Stimulated activated CD4-positive, alpha-beta T cell treated with anti-CD3 and anti-CD28 coated beads, Interleukin-2, amount 100 ng/mL, for 4 hours (primary cell): ENCODE results near the gene ZFP36L1.

Experiments
- DNase-seq: peaks from one replicate; pipeline ENCODE4 v3.0.0-alpha.2; 2020; ENCODE audit warnings: low read depth

Gene ZFP36L1

DNA sequence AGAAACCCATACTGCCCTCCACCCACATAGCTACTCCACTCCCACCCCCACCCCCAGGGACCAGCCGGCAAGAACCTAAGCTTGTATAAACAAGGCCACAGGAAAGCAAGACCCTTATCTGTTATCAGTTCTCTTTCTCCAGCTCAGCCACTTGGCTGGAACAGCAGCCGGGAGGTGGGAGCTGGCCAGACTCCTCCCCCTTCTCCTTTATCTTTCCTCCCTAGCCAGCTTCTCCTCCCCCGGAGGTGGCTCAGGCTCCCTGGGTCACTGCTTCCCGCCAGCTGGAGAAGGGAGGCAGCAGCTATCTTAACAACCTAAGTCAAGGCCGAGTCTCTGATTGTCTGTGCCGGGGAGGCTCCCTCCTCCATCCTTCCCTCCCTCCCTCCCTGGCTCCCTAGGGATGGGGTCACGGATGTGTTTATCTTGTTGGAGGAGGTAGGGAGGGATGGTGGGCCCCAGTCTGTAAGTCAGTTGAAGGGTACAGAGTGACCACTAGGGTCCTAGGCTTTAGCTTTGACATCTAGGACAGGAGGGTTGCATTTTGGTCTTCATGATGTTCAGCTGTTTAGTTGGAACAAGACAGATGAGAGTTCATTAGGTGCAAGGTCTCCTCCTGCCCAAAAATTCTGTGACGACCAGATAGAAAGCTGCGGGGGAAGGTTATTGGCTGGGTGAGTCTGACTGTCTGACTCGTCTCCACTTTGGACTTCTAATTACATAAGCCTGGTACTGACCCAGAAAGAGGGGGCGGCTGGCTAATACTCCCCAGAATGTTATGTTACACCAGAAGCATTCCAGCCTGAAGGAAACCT lies 29.7 kb downstream of the ZFP36L1 start:
- no peak for DNase-seq

DNA sequence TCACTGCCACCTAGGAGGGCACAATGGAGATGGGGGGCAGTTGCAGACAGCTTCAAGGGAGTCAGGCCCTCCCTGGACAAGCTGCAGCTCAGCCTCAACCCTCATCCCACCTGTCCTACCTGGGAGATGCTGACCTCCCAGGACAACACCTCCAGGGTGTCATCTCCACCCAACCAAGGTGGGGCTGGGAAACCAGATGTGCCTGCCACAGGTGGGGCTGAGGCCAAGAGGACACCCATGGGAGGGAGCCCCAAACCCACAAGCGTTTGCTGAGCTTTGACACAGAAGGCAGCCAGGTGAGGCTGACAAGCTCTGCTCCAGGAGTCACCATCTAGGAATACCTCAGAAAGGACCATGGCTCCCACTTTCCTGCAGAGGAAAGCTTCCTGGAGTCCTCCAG lies 31.5 kb downstream of the ZFP36L1 start:
- DNase-seq, result no peak

DNA sequence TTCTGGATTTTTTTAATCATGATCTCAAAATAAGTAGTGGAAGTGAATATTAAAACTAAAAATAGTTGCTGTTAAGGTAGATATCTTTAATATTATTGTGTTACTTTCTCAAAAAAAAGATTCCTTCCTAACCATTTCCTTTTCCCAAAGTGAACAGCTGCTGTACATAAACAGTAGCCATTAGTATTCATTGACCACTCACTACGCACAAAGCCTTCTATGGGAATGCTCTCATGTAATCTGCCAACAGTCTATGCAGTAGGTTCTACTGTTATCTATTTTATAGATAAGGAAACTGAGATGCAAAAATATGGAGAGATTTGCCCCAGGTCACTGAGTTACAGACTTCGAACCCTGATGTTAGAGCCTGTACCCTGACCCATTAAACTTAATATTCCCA lies 32.1 kb downstream of the ZFP36L1 start:
- no peak for DNase-seq

DNA sequence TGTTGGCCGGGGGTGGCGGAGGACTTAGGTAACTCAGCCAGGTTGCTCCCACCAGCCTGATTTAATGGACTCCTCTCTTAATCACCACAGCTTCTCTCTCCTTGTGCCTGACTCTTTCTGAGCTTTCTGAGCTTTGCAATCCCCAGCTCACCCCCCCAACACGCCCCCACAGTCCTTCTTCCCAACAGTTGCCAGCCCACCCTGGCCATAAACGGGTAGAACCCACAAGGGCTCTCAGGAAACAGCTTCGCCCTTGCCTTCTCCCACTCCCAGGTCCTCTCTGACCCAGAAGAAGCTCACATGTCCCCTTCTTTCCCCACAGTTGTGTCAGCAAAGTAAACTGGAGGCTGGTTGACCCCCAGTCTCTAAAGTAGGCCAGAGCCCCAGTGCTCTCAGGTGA lies 32.9 kb downstream of the ZFP36L1 start:
- no peak for DNase-seq

DNA sequence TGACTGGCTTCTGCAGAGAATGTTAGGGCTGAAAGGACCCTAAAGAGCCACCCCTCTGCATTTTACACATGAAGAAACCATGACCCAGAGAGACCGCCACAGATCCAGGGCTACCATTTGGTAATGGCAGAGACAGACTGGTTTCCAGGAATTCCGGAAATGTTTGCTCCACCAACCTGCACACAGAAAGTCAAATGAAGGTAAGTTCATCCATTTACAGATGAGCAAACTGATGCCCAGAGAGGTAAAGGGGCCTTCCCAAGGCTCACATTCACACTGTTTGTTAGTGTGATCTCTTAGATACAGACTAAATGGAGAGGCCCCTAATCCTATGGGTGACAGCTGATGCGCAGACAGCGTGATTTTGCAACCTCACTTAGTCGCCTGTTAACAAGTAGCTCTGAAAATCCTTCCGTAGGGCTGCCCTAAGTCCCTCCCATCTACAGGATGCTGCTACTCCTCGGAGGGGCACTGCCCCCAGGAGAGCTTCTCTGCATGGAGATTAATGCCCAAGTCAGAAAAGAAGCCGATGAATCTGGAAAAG lies 33.8 kb downstream of the ZFP36L1 start:
- DNase-seq, result no peak

DNA sequence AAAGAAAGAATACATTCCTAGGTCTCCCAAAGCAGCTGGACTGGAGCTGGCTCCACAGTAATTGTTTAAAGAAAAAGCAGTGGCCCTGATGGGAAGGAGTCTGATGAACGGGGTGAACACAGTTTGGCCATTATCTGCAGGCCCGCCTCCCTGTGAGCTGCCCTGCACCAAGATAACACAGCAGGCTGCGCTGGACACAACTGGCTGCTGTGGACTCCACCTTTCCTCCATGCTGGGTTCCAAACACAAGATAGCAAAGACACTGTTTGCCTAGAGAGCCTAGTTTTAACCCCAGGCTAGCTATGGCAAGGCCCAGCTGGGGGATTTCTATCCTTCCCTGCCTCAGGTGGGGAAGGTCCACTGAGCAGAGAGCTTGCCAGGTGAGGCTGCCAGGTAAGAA lies 34.6 kb downstream of the ZFP36L1 start:
- no peak for DNase-seq

DNA sequence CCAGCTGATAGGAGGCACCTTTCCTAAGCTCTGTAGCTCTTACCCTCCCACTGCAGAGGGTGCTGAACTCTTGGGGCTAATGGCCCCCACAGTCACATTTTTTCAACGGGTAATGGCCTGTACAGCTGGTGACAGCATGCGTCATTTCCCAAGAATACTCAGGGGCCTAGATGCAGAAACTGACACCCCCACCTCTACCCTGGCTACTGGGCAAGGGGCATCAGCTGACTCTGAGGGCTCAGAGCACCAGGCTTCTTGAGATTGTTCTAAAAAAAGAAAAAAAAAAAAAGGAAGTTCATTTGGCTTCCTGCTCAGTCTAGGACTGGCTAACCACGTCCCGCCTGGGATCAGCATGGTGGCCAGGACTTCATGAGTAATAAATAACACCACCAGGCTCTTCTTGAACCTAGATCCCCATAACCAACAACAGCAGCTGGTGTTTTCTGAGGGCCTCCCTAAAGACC lies 35.2 kb downstream of the ZFP36L1 start:
- DNase-seq, result no peak

DNA sequence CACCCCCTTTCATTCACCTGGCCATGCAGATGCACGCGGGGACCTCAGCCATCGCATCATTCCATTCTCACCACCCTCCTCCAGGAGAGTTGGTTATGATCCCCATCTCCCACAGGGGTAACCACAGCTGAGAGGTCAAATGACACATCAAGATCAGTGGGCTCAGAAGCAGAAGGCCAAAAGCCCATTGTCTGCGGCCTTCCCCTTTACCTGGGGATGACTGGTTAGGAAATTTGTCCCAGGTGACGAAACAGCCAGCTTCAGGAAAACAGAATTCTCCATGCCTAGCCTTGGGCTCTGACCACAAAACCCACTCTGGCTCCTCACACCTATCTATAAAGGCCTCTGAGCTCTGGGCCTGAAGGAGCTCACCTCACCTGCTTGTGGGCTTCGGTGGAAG lies 36.1 kb downstream of the ZFP36L1 start:
- no peak for DNase-seq

DNA sequence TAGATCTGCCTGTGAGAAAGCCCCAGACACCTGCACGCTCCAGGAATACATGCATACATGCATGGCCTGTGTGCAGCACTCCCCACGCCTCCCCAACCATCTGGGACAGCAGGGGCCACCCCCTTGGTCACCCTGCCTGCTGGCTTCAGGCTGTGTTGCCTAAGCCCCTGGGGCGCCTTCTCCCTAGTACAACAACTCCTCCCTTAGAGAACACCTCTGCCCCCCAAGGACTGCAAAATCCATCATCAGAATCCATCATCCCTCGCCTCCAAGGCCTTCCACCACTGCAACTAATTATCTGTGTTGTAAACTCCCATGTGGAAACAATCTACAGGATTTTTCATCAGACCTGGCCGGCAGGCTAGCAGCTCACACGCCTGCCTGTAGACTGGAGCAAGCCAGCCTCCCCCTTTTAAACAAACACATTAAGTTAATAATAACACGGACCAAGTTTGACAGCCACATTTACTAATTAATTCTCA lies 36.8 kb downstream of the ZFP36L1 start:
- no peak for DNase-seq

DNA sequence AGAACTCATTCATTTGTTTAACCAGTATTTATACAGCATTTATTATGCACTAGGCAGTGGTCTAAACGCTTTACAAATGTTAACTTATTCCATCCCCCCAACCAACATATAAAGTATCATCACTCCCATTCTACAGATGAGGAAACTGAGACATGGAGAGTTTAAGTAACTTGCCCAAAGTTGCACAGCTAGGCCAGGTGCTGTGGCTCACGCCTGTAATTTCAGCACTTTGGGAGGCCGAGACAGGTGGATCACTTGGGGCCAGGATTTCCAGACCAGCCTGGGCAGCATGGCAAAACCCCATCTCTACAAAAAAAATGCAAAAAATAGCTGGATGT lies 37.9 kb downstream of the ZFP36L1 start:
- DNase-seq, result no peak

DNA sequence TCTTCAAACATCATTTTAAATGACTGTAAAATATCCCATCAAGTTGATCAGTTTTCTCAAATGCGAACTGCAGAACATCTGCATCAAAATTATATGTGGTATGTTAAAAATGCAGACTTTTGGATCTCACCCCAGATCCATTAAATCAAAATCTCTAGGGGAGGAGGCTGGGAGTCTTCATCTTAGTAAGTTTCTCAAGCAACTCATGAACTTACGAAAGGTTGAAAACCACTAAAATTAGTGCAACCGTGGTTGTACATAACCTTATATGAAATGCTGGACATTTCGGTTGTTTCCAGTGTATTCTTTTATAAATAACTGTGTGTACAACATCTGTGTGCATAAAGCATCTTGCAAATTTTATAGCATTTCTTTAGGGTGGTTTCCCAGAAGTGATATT lies 39.2 kb downstream of the ZFP36L1 start:
- DNase-seq, result no peak

DNA sequence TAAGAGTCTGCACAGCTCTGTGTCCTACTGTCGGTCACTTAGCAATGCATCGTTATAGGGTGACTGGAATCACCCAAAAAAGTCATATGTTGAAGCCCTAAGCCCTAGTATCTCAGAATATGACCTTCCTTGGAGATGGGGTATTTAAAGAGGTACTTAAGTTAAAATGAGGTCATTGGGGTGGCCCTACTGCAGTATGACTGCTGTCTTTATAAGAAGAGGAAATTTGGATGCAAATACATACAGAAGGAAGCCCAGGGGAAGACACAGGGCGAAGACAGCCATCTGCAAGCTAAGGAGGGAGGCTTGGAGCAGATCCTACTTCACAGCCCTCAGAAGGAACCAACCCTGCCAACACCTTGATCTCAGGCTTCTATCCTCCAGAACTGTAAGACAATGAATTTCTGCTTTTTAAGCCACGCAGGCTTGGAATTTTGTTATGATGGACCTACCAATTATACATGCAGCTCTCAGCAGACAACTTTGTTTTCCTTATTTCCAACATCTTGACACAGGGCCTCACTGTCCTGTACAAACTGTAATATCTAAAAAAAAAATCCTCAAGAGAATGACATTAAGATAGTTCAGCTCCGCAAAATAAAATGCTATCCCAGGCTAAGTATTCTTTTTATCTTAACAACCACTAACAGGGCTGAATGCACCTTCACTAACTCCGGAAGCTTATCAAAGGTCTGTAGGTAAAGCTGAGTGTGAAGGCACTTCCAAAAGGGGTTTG lies 40.4 kb downstream of the ZFP36L1 start:
- no peak for DNase-seq

DNA sequence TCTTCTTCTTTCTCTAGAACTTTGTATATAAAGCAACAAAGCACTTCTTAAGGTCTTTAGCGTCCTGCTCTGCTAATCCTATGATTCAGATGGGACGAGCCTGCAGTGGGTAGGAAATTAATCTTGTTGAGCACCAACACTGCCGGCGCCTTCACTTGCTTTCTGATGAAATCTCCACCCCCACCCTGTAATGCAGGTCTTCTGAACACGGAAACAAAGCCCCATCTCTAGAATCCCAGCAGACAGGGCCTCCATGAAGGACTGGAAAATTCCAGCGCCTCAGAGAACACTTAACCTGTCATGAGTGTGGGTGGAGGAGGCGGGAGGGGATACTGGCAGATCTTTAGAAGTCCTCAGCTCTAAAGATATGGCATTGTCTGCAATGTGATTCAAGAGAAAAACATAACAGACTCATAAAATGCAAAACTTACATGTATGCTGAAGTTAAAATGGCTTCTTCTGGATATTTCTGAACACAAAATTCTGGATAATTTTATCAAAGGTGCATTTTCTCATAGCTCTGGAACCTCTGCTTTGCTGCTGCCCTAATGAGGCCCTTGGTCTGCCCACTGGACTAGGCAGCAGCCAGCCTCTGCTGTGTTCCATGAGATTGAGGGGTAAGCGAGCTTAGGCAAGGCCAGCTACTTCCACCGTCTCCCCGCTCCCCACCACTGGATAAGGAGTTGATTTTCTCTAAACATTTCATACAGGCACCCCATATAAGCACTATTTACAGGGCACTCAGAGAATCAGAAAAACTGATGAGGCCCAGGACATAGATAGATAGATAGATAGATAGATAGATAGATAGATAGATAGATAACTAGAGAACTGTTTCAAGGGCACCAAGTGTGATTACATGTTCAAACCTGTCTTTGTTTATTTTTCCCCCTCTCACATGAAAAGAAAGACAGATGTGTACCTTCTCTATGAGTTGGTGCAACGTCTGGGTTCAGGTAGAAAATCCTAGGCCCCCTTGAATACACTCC lies 43.1 kb downstream of the ZFP36L1 start:
- no peak for DNase-seq

DNA sequence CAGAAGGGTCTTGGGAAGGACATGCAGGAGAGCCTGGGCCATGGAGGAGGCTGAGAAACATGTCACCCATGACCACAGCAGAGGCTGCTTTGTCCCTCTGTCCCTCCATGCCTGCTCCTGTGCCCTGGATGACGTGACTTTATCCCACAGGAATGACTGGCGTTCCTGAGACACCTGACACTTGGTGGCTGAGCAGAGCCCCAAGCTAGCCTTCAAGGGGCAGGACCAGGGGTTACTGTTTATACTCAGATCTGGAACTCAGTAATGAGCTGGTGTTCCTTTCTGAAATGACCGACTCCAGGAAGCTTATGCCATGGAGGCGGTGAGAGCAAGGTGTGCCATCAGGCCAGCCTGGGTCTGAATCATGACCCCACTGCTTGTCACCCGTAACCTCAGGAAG lies 44.2 kb downstream of the ZFP36L1 start:
- DNase-seq, result no peak

DNA sequence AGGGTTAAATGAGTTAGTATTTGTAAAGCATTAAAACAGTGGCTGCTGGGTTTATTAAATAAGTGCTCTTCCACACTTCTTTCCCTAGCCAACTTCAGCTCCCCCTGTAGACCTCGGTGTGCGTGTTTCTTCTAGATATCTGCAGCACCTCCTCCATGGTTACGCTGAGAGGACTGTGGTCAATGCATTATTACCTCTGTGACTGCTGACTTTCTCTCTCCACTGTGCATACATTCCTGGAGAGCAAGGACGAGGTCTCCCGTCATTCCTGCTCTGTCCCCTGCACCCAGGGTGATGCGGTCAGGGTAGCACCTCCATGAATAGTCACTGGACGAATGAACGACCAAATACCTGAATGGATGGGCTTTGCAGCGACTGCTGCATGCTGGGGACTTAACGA lies 44.6 kb downstream of the ZFP36L1 start:
- no peak for DNase-seq

DNA sequence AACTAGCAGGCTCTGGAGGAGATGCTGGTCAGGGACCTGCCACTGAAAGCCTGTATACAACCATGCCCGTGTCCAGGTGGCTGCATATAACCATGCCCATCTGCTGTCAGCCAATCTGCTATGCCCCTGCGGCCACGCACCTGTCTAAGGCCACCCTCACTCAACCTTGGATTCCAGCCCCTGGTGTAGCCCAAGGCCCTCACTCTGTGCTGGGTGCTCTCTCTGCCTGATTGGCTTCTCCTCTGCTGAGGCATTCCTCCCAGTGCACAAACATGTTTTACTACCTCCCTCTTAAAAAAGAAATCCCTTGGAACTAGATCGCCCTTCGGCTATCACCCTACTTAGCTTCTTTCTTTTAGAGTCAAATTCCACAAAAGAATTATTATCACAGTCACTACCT lies 45.5 kb downstream of the ZFP36L1 start:
- no peak for DNase-seq

DNA sequence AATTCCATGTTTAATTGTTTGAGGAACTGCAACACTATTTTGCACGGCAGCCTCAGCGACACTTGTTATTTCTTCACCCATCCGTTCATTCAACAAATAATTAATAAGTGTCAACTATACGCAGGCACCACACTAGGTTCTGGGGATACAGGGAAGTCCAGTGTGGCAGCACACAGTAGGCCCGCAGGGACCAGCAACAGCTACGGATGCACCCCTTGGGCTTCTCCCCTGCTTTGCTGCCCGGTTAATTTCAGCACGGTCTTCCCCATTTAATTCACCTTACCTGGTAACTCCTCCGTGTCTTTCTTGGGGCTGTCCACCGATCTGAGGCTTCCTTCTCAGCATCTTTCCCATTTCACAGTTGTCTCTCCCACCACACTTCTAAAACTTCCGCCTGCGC lies 48.3 kb downstream of the ZFP36L1 start:
- DNase-seq, result no peak

DNA sequence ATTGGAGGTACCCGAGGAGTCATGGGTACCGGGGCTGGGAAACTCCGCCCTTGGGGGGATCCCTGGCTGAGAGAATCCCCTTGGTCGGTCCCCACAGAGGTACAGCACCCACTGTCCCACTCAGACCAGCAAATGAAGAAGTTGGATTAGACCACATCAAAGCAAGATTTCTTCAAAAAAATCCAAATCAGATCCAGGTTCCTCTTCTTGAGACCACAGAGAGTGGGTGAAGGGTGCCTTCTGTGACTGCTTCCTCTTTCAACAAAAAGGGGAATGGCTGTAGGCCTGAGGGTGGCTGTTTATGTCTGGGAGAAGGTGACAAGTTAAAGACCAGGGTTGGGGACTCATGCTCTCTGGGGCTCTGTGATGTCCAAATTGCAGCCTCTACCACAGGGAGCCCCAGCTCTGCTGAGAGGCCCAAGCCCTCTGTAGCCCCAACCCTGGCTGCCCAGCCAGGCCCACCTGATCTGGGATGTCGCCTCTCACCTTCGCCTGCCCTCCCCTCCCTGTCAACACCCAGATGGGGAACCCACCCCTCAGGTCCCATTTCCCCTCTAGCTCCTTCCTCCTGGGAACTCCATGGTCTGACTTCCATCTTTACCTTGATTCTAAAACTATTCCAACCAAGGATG lies 50.9 kb downstream of the ZFP36L1 start:
- DNase-seq, result no peak

DNA sequence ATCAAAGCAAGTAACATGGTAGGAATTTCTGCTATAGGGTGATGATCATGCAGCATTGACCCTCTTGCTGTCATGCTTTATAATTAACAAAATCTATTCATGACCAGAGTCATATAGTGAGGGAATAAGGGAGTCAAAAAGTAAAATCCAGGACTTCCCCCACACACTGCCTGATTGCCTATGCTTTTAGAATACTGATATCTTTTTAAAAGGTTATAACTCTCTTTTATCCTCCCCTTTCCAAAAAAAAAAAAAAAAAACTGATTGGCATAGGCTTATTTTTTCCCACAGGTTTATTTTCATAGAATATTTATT lies 51.4 kb downstream of the ZFP36L1 start:
- DNase-seq, result no peak

DNA sequence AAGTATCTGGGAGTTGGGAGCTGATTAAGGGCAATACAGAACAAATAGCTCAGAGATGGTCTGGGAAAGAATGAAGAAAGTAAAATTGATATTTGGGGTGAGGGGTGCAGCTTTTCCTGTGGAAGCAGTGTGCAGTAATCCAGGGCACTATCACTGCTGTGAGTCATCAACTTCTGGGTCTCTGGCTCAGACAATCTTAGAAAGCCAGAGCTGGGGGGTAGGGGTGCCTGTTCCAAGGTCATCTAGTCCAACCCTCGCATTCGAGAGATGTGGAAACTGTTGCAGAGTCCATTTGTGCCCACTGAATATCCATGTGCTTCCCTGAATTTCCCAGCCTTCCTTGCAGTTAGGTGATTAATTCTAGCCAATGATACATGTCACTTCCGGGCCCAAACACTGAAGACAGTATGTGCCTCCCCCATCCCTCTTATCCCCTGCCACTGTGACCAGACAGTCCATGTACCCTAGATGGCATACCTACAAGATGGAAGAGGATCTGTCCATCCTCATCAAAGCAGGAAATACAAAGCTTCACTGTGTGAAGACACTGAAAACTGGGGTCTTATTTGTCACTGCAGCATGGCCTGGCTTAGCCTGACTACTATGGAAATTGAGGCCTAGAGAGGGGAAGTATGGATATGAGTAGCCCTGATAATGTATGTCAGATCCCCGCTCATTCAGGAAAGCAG lies 51.9 kb downstream of the ZFP36L1 start:
- no peak for DNase-seq

DNA sequence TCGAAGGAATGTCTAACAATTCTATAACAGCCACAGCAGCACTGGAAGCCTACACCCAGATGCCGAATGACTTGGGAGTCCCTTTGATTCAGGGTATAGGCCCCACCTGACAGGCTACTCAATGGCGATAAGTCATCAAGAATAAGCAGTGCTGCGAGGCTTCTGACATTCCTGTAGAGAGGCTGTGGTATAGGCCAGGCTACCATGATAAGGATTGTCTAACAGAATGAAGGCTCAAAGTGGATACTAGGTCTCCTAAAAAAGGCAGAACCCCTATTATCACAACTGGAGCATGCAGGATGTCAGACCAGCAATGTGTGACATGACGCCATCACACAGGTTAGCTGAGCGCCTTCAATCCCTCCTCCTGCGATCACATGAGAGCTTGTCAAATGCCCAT lies 53.2 kb downstream of the ZFP36L1 start:
- DNase-seq, result no peak
